Endometrial microvascular endothelial cells (primary cell): ENCODE results near the gene ZNF385B. TPM values are rescaled to one million over a fixed set of nuclear protein-coding genes. Genes with fewer than 3 reads are reported as not detected.

ENCODE experiments used
- in situ Hi-C: cut with HindIII; loops from 2 replicates; pipeline ENCODE4 v1.10.0; 2017; ENCODE audit warnings: low sequenced_read_pairs, low pct_unique_long_range_greater_than_20kb; ENCODE audit errors: inconsistent ontology term
- total RNA-seq: library from RNA; depleted of rRNA; stranded (reverse); fragments of >200 nt; gene quantifications from one replicate; pipeline ENCODE4 v1.2.3, GENCODE V29; 2015; ENCODE audit errors: inconsistent ontology term

Gene ZNF385B
- total RNA-seq, 1 donor from 2014 or later, result not detected

DNA sequence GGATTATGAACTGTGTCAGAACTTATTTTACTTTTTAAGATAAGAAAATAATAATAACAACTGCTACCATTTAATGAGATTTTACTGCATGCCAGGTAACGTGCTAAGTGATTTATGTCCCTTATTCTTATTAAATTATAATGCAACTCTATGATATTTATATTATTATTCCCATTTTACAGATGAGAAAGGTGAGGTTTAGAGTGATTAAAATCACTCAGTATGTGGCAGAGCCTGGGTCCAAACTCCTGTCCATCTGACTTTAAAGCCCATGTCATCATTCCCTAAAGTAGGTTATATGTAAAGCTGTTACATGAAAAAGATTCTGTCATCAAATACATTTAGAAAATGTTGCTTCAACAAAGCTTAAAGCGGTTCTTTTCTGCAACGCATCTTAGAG, 308.0 kb downstream of the ZNF385B start:
- in situ Hi-C loops, result no loop called here

DNA sequence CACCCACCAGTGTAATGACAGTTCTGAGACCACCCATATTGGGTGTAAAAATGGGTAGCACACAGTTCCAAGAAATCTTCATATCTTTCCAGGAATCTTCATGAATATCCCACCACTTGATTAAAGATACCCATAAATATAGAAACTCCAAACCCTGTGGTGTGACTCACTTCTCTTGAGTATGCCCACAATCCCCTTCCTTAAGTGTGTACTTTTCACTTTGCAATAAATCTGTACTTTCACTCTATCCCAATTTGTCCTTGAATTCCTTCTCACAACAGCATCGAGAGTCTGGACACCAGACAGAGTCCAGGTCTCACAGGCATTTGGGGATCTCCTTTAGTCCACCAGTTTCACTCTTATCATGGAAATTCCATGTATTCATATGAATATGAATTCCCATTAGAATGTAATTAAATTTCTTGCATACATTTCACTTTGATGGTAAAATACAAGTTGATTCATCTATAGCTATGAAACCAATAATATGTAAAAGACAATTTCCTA, 309.8 kb downstream of the ZNF385B start:
- in situ Hi-C loops, result no loop called here

- in situ Hi-C loops, result no loop called here
Measured at GRCh38 chr2:179550849-179551248, 310.6 kb downstream of the ZNF385B start.

GRCh38 chr2:179550214-179550613, 311.2 kb downstream of the ZNF385B start:
- in situ Hi-C loops, result no loop called here

- in situ Hi-C loops, result no loop called here
Measured at GRCh38 chr2:179546656-179547055, 314.8 kb downstream of the ZNF385B start.

- in situ Hi-C loops, result no loop called here
Measured at GRCh38 chr2:179545024-179545423, 316.4 kb downstream of the ZNF385B start.

DNA sequence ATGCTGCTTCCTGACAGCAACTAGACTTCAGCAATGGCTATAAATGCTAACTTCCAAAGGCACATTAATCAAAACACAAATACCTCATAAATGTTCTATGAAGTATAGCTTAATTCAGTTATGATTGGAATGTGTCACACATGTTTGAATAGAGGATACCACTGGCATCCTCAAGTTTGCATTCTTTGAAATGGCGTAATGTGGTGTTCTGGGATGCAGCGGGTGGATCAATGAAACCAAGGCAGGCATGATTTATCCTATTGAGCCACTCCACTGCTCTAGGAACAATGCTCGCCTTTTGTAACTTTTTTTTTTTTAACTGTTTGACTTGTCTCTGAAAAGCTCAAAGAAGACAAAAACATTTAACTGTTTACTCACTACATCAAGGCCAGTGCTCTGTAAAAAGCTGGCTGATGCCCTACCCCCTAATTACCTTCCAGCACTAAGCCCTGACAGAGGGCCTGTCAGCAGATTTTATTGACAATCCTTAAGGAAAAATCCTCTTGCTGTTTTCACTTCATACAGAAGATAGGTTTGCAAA, 318.0 kb downstream of the ZNF385B start:
- in situ Hi-C loops, result no loop called here

- in situ Hi-C loops, result no loop called here
Measured at GRCh38 chr2:179541586-179541985, 319.8 kb downstream of the ZNF385B start.

GRCh38 chr2:179539124-179539511, 322.3 kb downstream of the ZNF385B start:
- in situ Hi-C loops, result no loop called here

DNA sequence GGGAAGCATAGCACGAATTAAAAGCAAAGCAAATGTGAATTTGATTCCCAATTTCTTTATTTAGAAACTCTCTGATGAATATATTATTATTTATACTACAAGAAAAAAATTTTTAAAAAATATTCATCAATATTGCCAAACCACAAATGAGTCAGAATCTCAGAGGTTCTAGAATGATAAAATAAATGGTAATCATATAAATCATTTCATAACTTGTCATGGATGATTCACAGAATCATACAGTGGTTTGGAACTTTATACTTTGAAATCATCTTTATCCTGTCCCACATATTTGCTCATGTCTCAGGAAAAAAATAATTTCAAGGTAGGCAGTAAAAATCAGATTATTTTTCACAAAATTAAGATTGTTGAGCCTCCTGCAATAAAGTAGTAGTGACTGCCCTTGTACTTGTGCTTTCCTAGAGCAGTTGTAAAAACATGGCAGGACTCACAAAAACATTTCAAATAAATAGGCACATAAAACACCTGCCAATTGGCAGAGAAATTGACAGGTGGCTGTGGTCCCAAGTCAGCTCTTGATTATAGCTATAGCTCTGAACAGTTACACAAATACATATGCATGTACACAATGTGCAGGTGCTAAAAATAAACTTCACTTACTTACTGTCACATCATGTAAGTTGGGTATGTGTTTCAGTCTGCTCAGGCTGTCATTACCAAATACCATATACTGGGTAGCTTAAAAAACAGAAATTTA, 322.8 kb downstream of the ZNF385B start:
- in situ Hi-C loops, result no loop called here

- in situ Hi-C loops, result no loop called here
Measured at GRCh38 chr2:179536185-179536584, 325.2 kb downstream of the ZNF385B start.

GRCh38 chr2:179533875-179534274, 327.5 kb downstream of the ZNF385B start:
- in situ Hi-C loops, result no loop called here

DNA sequence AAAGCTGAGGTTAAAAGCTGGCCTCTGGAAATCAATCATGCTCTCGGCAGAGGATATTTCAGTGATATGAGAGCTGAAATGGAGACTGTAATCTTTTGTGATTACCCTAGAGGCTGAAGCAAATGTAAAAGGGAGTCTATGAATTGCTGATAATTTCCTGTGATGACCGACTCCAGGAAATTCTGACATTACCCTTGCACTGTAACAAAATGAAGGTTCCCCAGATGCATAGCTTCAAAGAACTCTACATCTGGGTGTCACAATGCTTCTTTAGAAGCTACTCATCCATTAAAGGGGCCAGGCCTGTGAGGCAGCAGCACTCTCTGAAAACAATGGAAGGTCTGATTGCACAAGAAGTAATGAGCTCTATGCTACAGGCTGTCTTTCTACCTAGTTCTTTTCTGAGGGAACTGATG, 328.5 kb downstream of the ZNF385B start:
- in situ Hi-C loops, result no loop called here

DNA sequence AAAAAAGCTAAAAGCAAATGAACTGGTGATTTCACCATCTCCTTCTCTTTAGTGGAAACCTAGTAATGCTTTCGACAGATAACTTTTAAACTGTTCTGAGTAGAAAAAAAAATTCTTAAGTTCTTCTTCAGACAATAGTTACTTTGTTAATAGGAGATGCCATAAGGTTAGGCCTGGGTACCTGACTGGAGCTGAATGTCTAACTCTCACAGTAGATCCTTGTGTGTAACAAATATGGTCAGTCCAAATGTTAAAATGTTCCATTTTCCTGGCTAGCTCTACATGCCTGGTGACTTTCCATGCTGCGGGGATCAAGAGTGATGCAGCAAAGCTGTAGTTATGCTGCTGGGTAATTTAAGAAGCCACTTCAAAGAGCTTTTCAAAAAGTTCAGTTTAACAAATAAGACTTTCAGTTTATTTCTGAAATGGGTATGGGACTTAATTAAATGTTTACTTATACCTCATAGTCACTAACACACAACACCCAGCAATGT, 332.8 kb downstream of the ZNF385B start:
- in situ Hi-C loops, result no loop called here

- in situ Hi-C loops, result no loop called here
Measured at GRCh38 chr2:179525340-179525739, 336.1 kb downstream of the ZNF385B start.

GRCh38 chr2:179524809-179525339, 336.5 kb downstream of the ZNF385B start:
- in situ Hi-C loops, result no loop called here

DNA sequence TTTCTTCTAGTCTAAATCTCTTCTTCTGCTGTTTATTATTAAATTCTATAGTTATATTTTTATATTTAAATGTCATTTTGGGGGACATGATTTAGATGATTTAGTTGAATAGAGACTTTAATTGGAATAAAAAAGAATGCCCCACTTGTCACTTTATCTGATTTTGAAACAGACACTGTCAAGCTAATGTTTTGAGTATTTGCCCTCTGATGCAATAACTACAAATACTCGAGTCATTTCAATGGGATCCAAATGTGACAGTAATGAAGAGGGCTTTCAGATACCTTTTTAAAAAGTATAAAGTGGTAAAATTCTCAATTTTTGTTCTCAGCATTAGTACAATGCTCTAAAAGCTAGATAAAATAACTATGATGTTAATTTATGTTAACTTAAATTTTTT, 339.5 kb downstream of the ZNF385B start:
- in situ Hi-C loops, result no loop called here

- in situ Hi-C loops, result no loop called here
Measured at GRCh38 chr2:179518830-179519229, 342.6 kb downstream of the ZNF385B start.

- in situ Hi-C loops, result no loop called here
Measured at GRCh38 chr2:179513181-179513580, 348.2 kb downstream of the ZNF385B start.
